ENCODE data around the gene LYL1.

- TF ChIP-seq POLR2A (IDR thresholded peaks at IDR 0.05) (no peak), POLR2AphosphoS5 (IDR thresholded peaks at IDR 0.05) (no peak)
- TF ChIP-seq, protein P1, sequence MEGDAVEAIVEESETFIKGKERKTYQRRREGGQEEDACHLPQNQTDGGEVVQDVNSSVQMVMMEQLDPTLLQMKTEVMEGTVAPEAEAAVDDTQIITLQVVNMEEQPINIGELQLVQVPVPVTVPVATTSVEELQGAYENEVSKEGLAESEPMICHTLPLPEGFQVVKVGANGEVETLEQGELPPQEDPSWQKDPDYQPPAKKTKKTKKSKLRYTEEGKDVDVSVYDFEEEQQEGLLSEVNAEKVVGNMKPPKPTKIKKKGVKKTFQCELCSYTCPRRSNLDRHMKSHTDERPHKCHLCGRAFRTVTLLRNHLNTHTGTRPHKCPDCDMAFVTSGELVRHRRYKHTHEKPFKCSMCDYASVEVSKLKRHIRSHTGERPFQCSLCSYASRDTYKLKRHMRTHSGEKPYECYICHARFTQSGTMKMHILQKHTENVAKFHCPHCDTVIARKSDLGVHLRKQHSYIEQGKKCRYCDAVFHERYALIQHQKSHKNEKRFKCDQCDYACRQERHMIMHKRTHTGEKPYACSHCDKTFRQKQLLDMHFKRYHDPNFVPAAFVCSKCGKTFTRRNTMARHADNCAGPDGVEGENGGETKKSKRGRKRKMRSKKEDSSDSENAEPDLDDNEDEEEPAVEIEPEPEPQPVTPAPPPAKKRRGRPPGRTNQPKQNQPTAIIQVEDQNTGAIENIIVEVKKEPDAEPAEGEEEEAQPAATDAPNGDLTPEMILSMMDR (IDR thresholded peaks at IDR 0.05): no peak
These were observed 39.1 kb downstream of the LYL1 start for GRCh38 chr19:13063461-13064091.
